ENCODE data around the gene EFCAB6.

EFCAB6 gene

GRCh38 chr22:43554694-43555365 lies 257.3 kb downstream of the EFCAB6 start:
- DNase-seq (ENCODE audit: low read depth): no peak
- H3K4me3 ChIP-seq (ENCODE audit: low read depth, low read length): no peak overlapping the region
- no peak for TF ChIP-seq CTCF (conservative IDR thresholded peaks at IDR 0.05; ENCODE audit: low read depth, low read length)

- no peak for DNase-seq (ENCODE audit: low read depth)
- no peak overlapping the region for H3K4me3 ChIP-seq (ENCODE audit: low read depth, low read length)
- TF ChIP-seq CTCF (conservative IDR thresholded peaks at IDR 0.05; ENCODE audit: low read depth, low read length): no peak
Observed at GRCh38 chr22:43554259-43554636, 257.9 kb downstream of the EFCAB6 start.

- H3K4me3 ChIP-seq (ENCODE audit: low read depth, low read length): no peak overlapping the region
- no peak for DNase-seq (ENCODE audit: low read depth)
- TF ChIP-seq CTCF (conservative IDR thresholded peaks at IDR 0.05; ENCODE audit: low read depth, low read length): no peak
Observed at GRCh38 chr22:43553451-43554258, 258.4 kb downstream of the EFCAB6 start.

GRCh38 chr22:43550672-43551071 lies 261.4 kb downstream of the EFCAB6 start:
- no peak overlapping the region for H3K4me3 ChIP-seq (ENCODE audit: low read depth, low read length)
- DNase-seq (ENCODE audit: low read depth): no peak
- no peak for TF ChIP-seq CTCF (conservative IDR thresholded peaks at IDR 0.05; ENCODE audit: low read depth, low read length)

- no peak for TF ChIP-seq CTCF (conservative IDR thresholded peaks at IDR 0.05; ENCODE audit: low read depth, low read length)
- DNase-seq (ENCODE audit: low read depth): no peak
Observed at GRCh38 chr22:43550024-43550620, 262.0 kb downstream of the EFCAB6 start.

GRCh38 chr22:43546186-43546585 lies 265.9 kb downstream of the EFCAB6 start:
- no peak overlapping the region for H3K4me3 ChIP-seq (ENCODE audit: low read depth, low read length)
- no peak for DNase-seq (ENCODE audit: low read depth)
- TF ChIP-seq CTCF (conservative IDR thresholded peaks at IDR 0.05; ENCODE audit: low read depth, low read length): no peak

More at GRCh38 chr22:43550024-43550620, 262.0 kb downstream of the EFCAB6 start:
- no peak overlapping the region for H3K4me3 ChIP-seq (ENCODE audit: low read depth, low read length)
